NCI-H187 (cell line): Measurements from ENCODE around the gene SOX18.

ENCODE experiments used
- DNase-seq, 2 experiments: peaks; one replicate each; lab custom pipeline; 2025; lab: John Stamatoyannopoulos, UW

SOX18 gene

DNA sequence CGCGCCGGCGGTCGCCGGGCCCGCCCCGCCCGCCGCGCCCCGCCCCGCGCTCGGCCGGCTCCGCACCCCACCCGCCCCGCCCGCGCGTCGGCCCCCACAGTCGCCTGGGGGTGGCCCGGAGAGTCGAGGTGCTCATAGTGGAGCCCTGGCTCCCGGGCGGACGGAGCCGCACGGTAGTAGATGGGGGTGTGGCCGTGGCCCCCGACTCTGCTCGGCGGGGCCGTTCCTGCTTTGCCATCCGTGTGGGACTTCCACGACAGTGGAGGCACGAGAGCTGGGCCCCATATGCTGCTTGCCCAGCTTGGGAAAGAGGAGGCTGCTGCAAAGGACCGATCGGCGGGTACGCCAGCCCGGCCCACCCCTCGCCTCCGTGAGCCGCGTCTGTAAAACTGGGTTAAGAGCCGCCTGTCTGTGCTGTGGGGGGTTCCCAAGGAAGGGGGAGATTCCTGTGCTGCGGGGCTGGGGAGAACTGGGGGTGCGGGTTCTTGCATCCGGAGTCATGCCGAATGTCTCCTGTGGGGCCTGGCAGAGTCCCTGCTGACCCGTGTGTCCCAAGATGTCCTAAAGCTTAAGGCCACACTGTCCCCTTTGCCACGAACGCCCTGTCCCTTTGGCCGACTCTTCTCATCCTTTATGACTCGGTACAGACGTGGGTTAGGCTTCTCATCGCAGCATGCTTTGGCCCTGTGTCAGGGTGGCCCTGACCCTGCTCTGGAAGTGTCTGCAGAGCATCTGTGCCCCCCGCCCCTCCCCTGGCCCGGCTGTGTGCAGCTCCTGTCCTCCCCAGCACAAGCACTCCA, 30.8 kb upstream of the SOX18 start, which contains the start of gene OPRL1:
Gene OPRL1 (plus strand): TSS at position 70 of the 800 bp plus-strand sequence. CDS start 12,639 bp downstream, outside the sequence.
- no peak for DNase-seq

- peak in 1 of 2 experiments; percentile 31 for DNase-seq
Observed at GRCh38 chr20:64079273-64080012, 30.0 kb upstream of the SOX18 start, which contains the start of gene RGS19. Gene RGS19, minus strand, starts transcription at chr20:64079518. Its CDS starts 2,632 bp downstream, at chr20:64076886.

GRCh38 chr20:64078934-64079272, 29.5 kb upstream of the SOX18 start:
- no peak for DNase-seq

DNA sequence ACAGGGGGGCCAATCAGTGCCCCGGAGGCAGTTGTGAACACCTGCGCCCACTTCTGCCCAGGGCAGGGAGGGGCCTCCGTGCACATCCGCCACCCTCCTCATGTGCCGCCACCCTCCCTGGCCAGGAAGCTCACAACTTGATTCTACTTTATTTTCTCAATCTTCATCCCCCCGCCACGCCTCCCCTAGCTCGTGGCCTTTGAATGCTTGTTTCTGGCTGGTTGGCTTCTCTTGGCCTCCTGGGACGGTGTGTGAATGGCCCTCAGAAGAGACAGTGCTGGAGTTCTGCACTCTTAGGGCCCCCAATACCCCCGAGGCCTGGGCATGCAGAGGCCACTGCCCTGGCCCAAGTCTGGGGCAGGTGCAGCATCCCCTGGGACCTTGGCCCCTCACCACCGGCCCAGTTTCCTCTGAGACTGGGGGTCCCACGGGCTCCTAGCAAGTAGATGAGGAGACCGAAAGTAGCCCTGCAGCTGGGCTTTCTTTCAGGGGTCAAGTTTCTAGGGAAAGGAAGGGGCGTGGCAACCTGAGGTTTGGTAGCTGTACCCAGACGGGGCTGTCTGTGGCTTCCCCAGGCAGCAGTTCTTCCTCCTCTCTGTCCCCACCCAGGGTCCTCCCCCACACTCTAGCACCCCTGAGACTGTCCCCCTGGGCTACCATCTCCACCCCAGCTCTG, 28.6 kb upstream of the SOX18 start:
- no peak for DNase-seq

GRCh38 chr20:64077541-64077875, 28.1 kb upstream of the SOX18 start:
- DNase-seq = no peak

DNA sequence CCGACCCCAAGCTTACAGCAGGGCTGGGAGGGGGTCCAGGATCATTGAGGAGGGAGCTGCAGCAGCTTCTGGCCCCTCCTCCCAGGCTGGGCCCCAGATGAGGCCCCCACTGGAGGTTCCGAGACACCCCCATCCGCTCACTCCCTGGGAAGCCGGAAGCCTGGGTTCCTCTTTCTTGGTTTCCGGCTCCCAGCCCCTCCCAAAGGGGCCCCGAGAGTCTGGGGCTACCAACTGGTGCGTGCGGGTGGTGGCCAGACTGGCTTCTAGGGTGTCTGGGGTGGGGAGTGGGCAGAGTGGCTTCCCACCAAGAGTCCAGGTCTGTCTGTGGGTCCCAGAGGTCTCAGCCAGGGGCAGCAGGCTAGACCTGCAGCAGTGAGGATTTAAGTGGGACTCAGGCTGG, 27.7 kb upstream of the SOX18 start:
- no peak for DNase-seq

- no peak for DNase-seq
Observed at GRCh38 chr20:64076061-64076997, 26.9 kb upstream of the SOX18 start.

GRCh38 chr20:64075556-64075955, 26.1 kb upstream of the SOX18 start:
- DNase-seq = no peak

DNA sequence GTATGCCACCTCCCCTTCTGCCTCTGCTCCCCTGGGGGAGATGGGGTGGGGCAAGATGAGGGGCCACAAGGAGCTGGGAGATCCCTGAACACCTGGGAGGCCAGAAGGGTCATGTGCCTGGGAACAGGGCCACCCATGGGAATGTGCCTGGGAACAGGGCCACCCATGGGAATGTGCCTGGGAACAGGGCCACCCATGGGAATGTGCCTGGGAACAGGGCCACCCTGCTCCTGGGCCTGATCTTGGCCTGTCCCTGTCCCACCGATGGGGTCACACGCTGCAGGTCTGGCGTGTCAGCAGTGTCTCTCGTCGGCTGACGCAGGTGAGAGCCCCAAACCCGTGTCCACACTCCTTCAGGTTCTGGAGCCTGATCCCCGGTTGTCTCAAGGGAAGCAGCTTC, 25.5 kb upstream of the SOX18 start:
- DNase-seq = no peak

GRCh38 chr20:64074184-64074789, 24.8 kb upstream of the SOX18 start:
- DNase-seq = no peak

- no peak for DNase-seq
Observed at GRCh38 chr20:64073476-64074183, 24.2 kb upstream of the SOX18 start.

- no peak for DNase-seq
Observed at GRCh38 chr20:64072498-64073063, 23.1 kb upstream of the SOX18 start.

GRCh38 chr20:64071341-64072332, 22.2 kb upstream of the SOX18 start:
- DNase-seq = no peak

DNA sequence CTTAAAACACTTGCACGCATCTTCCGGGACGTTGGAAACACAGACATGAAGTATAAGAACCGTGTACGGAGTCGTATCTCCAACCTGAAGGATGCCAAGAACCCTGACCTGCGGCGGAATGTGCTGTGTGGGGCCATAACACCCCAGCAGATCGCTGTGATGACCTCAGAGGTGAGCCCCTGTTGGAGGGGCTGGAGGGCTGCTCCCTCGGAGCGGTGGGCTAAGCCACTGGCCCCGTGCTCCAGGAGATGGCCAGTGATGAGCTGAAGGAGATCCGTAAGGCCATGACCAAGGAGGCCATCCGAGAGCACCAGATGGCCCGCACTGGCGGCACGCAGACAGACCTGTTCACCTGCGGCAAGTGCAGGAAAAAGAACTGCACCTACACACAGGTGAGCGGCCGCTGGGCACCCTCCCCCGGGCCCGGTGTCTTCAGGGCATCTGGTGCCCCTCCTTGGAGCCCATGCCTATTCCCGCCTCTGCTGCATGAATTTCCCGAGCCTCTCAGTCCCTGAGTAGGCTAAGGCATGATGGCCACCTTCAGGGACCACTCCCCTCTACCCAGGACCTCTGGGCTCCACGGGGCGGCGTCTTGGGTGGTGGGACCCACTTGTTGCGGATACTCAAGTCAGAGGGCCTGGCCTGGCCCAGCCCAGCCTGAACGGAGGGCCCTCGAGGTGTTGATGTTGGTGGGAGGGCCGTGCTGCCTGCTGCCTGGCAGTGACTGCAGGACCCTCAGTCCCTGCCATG, 21.0 kb upstream of the SOX18 start:
- DNase-seq = no peak

DNA sequence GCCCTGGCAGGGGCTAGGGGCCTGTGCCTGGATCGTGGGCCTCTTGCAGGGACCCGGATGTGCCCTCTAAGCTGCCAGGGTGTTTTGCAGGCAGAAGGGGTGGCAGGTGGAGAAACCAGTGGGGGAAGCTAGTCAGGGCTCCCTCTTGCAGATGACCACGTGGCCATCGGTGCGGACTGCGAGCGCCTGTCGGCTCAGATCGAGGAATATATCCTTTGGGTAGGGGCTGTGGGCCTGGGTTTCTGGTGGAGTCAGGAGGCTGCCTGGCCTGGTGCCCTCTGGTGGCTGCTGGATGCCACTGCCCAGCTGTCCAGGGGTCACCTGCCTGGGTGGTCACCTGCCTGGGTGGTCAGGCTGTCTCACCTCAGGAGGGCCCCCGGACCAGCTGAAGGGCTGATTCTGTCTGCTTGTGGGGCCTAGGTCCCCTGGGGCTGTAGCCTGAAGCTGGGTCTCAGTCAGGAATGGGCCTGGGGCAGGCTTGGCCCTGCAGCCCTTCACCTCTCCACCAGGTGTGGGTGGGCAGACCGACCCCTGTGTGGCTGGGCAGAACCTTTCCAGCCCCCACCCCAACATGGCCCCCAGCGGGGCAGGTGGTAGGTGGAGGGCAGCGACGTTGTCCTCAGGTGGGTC, 20.3 kb upstream of the SOX18 start:
- DNase-seq = no peak

- DNase-seq = no peak
Observed at GRCh38 chr20:64069209-64069613, 19.8 kb upstream of the SOX18 start.

GRCh38 chr20:64068386-64069208, 19.2 kb upstream of the SOX18 start:
- DNase-seq = no peak
